ENCODE data around the gene RGP1. TPM values are rescaled to one million over a fixed set of nuclear protein-coding genes. Genes with fewer than 3 reads are reported as not detected.

Gene RGP1
- total and polyA plus RNA-seq, 7 donors = 10.7 to 51.0 (median 34.6) TPM

DNA sequence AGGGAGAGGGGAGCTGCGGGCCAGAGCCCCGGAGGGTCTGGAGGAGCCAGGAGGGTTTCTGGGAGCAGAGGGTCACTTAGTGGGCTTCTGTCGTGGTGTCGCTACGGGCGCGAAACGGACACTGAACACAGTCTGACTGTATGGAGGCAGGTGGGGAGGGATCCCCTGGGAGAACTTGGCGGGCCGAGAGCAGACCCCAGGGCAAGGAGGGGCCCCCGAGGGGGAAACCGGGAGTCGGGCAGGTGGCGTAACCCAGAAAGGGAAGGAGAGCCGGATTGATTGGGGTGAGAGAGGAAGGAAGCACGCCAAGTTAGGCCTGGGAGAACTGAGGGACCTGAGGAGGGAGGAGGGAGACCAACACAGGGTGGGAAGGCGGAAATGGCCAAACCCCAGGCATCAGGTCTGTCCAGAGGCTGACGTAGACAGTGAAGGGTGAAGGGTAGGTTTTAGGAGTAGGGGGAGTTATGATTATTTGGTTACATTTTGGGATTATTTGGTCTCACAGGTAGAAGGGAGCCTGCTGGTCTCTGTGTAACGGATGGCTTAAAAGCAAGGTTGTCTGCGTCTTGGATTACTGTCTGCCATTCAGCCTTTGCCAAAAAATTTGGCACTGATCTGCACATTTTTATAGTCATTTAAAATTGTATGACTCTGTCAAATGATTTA lies 8.3 kb downstream of the RGP1 start:
- peak overlapping the region; percentile 82 for H3K4me3 ChIP-seq
- no peaks in the 10 kb centered on the region for H3K27me3 ChIP-seq (ENCODE audit: insufficient read depth in 3 of 3, low read length in 2 of 3)
- peaks cover 4 to 38% of the 10 kb centered on the region in 2 donors for H3K36me3 ChIP-seq (ENCODE audit: insufficient read depth in 1 of 2, low read depth in 1 of 2)
- H3K27ac ChIP-seq = peak overlapping the region; percentile 94
- ATAC-seq (peak; percentile 61 to 68 (median 64)), DNase-seq (peak in 1 of 2 donors; percentile 42)
- H3K4me1 ChIP-seq = peaks cover 19% of the 10 kb centered on the region
- WGBS, 3 donors = 5 to 10% (median 8%) methylated on average over 20 of the region's 20 CpGs
- TF ChIP-seq, protein P1, sequence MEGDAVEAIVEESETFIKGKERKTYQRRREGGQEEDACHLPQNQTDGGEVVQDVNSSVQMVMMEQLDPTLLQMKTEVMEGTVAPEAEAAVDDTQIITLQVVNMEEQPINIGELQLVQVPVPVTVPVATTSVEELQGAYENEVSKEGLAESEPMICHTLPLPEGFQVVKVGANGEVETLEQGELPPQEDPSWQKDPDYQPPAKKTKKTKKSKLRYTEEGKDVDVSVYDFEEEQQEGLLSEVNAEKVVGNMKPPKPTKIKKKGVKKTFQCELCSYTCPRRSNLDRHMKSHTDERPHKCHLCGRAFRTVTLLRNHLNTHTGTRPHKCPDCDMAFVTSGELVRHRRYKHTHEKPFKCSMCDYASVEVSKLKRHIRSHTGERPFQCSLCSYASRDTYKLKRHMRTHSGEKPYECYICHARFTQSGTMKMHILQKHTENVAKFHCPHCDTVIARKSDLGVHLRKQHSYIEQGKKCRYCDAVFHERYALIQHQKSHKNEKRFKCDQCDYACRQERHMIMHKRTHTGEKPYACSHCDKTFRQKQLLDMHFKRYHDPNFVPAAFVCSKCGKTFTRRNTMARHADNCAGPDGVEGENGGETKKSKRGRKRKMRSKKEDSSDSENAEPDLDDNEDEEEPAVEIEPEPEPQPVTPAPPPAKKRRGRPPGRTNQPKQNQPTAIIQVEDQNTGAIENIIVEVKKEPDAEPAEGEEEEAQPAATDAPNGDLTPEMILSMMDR (IDR thresholded peaks at IDR 0.05) = no peak
- intact Hi-C loops (cut with DNase I) = no loop called here
- H3K9me3 ChIP-seq = no peaks in the 10 kb centered on the region

DNA sequence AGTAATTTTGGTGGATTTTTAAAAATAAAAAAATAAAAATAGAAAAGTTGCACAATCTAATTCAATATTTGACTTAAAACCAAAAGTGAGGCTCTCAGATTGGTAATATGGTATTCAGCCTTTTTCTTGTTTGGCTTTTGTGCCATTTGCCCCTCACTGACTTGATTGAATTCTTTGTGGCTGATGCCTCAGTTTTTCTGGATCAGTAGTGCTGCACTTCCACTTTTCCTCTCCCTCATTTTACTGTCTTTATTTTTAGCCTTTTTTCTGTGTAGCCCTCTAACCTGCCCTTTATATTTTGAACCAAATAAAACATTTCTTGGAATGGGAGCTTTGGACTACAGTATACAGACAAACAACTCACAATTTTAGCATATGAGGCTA lies 8.8 kb downstream of the RGP1 start:
- peak overlapping the region; percentile 82 for H3K4me3 ChIP-seq
- no peaks in the 10 kb centered on the region for H3K27me3 ChIP-seq (ENCODE audit: insufficient read depth in 3 of 3, low read length in 2 of 3)
- DNase-seq (no peak), ATAC-seq (no peak)
- H3K9me3 ChIP-seq = no peaks in the 10 kb centered on the region
- H3K27ac ChIP-seq = peak overlapping the region; percentile 94
- intact Hi-C loops (cut with DNase I) = no loop called here
- H3K36me3 ChIP-seq (ENCODE audit: insufficient read depth in 1 of 2, low read depth in 1 of 2) = peaks cover 4 to 33% of the 10 kb centered on the region in 2 donors
- TF ChIP-seq, protein P1 (IDR thresholded peaks at IDR 0.05) = no peak
- peaks cover 19% of the 10 kb centered on the region for H3K4me1 ChIP-seq

DNA sequence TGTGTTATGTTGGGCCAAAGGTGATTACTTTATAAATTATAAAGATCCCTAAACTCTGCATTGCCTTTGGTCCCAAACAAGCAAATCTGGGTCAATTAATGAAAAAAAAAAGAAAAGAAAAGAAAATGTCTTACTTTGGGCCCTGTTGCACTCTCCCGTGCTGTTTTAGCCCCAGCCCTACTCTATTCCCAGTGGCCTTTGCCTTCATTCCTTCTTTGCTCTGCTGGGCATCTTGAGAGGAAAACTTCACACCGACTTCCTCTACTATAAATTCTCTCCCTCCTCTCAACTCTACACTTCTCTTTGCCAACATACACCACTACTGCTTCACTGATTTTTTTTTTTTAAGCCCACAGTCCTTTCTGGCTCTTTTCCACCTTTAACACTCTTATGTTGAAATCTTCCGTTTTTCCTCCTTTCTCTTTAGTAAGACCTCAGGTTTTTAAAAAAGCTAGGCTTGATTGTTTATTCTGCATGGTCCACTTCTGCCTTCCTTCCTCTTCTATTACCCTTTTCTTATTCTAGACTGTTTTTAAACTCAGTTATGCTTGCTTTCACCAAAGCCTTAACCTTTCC lies 9.5 kb downstream of the RGP1 start:
- intact Hi-C loops (cut with DNase I) = no loop called here
- Histone ChIP-seq H3K27ac (peak overlapping the region; percentile 94), H3K36me3 (ENCODE audit: insufficient read depth in 1 of 2, low read depth in 1 of 2) (peaks cover 4 to 26% of the 10 kb centered on the region in 2 donors), H3K4me3 (no peak overlapping the region), H3K4me1 (peaks cover 19% of the 10 kb centered on the region), H3K9me3 (no peaks in the 10 kb centered on the region), H3K27me3 (ENCODE audit: insufficient read depth in 3 of 3, low read length in 2 of 3) (no peaks in the 10 kb centered on the region)
- ATAC-seq = no peak
- TF ChIP-seq, protein P1 (IDR thresholded peaks at IDR 0.05) = no peak
- WGBS, 3 donors = 55 to 61% (median 57%) methylated on average over 3 of the region's 3 CpGs
- DNase-seq = no peak

DNA sequence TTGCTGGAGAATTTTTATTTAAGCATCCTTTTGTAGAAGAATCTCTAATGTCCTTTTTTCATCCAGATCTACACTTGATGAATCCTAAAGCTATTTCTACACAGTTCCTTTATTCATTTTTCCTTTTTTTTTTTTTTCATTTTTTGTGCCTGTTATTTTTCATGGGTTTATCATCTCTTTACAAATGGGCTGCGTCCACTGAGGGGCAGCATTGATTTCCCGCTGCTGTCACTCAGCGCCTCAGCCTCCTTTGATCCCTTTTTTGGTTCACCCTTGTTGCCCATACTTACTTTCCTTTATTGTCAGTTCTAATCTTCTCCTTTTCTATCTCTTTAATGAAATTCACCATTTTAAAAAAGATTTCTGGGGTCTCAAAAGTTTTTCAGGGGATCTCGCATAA lies 10.7 kb downstream of the RGP1 start:
- H3K36me3 ChIP-seq (ENCODE audit: insufficient read depth in 1 of 2, low read depth in 1 of 2) = peaks cover 0 to 14% of the 10 kb centered on the region in 2 donors
- WGBS, 3 donors = 96 to 99% (median 98%) methylated on average over 4 of the region's 4 CpGs

More for the DNA sequence above, 10.7 kb downstream of the RGP1 start:
- Histone ChIP-seq H3K27ac (no peak overlapping the region), H3K27me3 (ENCODE audit: insufficient read depth in 3 of 3, low read length in 2 of 3) (no peaks in the 10 kb centered on the region), H3K4me1 (peaks cover 19% of the 10 kb centered on the region), H3K4me3 (no peak overlapping the region), H3K9me3 (no peaks in the 10 kb centered on the region)
- intact Hi-C loops (cut with DNase I) = no loop called here
- TF ChIP-seq, protein P1 (IDR thresholded peaks at IDR 0.05) = no peak
- DNase-seq = no peak
- ATAC-seq = no peak

All from psoas muscle (tissue), 8 donors.